SK-N-SH treated with all-trans-retinoic acid at 6 μM for 48 hours (cell line): Measurements from ENCODE around the gene DNAJB2.

Source experiments
- ATAC-seq: fragments of 200-7000 bp; cut with Tn5 transposase; 3 replicates; pipeline ENCODE4 v1.9.1; 2020; ENCODE audit warnings: mild to moderate bottlenecking, moderate library complexity
- ARNTL ChIP-seq: fragments of 450-650 bp; formaldehyde crosslinking; IDR thresholded peaks from 2 replicates; pipeline ENCODE4 v1.5.0; 2020; ENCODE audit warnings: low read depth, mild to moderate bottlenecking, moderate library complexity, borderline replicate concordance
- BACH2 ChIP-seq: fragments of 250-450 bp; sonication (Bioruptor Pico); IDR thresholded peaks from 2 replicates; pipeline ENCODE4 v1.9.0; 2021; ENCODE audit warnings: mild to moderate bottlenecking, borderline replicate concordance
- CSDC2 ChIP-seq: fragments of 250-450 bp; sonication (Bioruptor Pico); IDR thresholded peaks from 2 replicates; pipeline ENCODE4 v1.5.0; 2020; ENCODE audit warnings: mild to moderate bottlenecking, moderate library complexity
- ESRRG ChIP-seq: fragments of 250-450 bp; sonication (Bioruptor Pico); IDR thresholded peaks from 2 replicates; pipeline ENCODE4 v1.6.1; 2021; ENCODE audit warnings: mild to moderate bottlenecking
- GLIS3 ChIP-seq: fragments of 250-450 bp; sonication (Bioruptor Pico); IDR thresholded peaks from 2 replicates; pipeline ENCODE4 v1.5.0; 2020; ENCODE audit warnings: mild to moderate bottlenecking, moderate library complexity
- ISL1 ChIP-seq: fragments of 250-450 bp; sonication (Bioruptor Pico); IDR thresholded peaks from 2 replicates; pipeline ENCODE4 v2.1.2; 2022; ENCODE audit warnings: mild to moderate bottlenecking, moderate library complexity
- OSR1 ChIP-seq: fragments of 250-450 bp; sonication (Bioruptor Pico); IDR thresholded peaks from 2 replicates; pipeline ENCODE4 v1.8.0; 2022; ENCODE audit warnings: moderate library complexity, mild to moderate bottlenecking, inconsistent platforms
- PPARA ChIP-seq: fragments of 250-450 bp; sonication (Bioruptor Pico); IDR thresholded peaks from 2 replicates; pipeline ENCODE4 v1.5.0; 2020; ENCODE audit warnings: mild to moderate bottlenecking, borderline replicate concordance
- RARB ChIP-seq: fragments of 250-450 bp; sonication (Bioruptor Pico); IDR thresholded peaks from 2 replicates; pipeline ENCODE4 v1.8.0; 2021; ENCODE audit warnings: mild to moderate bottlenecking, moderate library complexity
- SNAI2 ChIP-seq: fragments of 250-450 bp; sonication (Bioruptor Pico); IDR thresholded peaks from 2 replicates; pipeline ENCODE4 v1.5.0; 2020; ENCODE audit warnings: mild to moderate bottlenecking, moderate library complexity
- TCF4 ChIP-seq: fragments of 250-450 bp; sonication (Bioruptor Pico); IDR thresholded peaks from 2 replicates; pipeline ENCODE4 v1.8.0; 2021; ENCODE audit warnings: mild to moderate bottlenecking, moderate library complexity, borderline replicate concordance
- TOX ChIP-seq: fragments of 250-450 bp; sonication (Bioruptor Pico); IDR thresholded peaks from 2 replicates; pipeline ENCODE4 v1.8.0; 2021; ENCODE audit warnings: mild to moderate bottlenecking, moderate library complexity, borderline replicate concordance
- ZC3H10 ChIP-seq: fragments of 250-450 bp; sonication (Bioruptor Pico); IDR thresholded peaks from 2 replicates; pipeline ENCODE4 v1.5.1; 2021; ENCODE audit warnings: mild to moderate bottlenecking, moderate library complexity
- ZFP3 ChIP-seq: fragments of 250-450 bp; sonication (Bioruptor Pico); IDR thresholded peaks from 2 replicates; pipeline ENCODE4 v1.5.0; 2020; ENCODE audit warnings: mild to moderate bottlenecking, moderate library complexity
- ZFP30 ChIP-seq: fragments of 450-650 bp; formaldehyde crosslinking; IDR thresholded peaks from 2 replicates; pipeline ENCODE4 v1.5.0; 2022; ENCODE audit warnings: mild to moderate bottlenecking, moderate library complexity
- ZNF565 ChIP-seq: fragments of 450-650 bp; formaldehyde crosslinking; conservative IDR thresholded peaks from 2 replicates; pipeline ENCODE4 v1.5.0; 2020; ENCODE audit warnings: low read depth, mild to moderate bottlenecking, moderate library complexity
- ZNF70 ChIP-seq: fragments of 450-650 bp; formaldehyde crosslinking; IDR thresholded peaks from 2 replicates; pipeline ENCODE4 v1.5.0; 2020; ENCODE audit warnings: mild to moderate bottlenecking, moderate library complexity
- ZNF8 ChIP-seq: fragments of 450-650 bp; formaldehyde crosslinking; IDR thresholded peaks from 2 replicates; pipeline ENCODE4 v1.5.0; 2020; ENCODE audit warnings: mild to moderate bottlenecking, moderate library complexity
- TF ChIP-seq, protein P1 (sequence below): fragments of 250-450 bp; sonication (Bioruptor Pico); IDR thresholded peaks from 2 replicates; pipeline ENCODE4 v1.5.1; 2020; ENCODE audit warnings: low read depth, mild to moderate bottlenecking, moderate library complexity
- TF ChIP-seq, protein P2 (sequence below): fragments of 250-450 bp; sonication (Bioruptor Pico); IDR thresholded peaks from 2 replicates; pipeline ENCODE4 v1.5.1; 2021; ENCODE audit warnings: mild to moderate bottlenecking, moderate library complexity
- TF ChIP-seq, protein P3 (sequence below): fragments of 250-450 bp; sonication (Bioruptor Pico); IDR thresholded peaks from 2 replicates; pipeline ENCODE4 v1.8.0; 2020; ENCODE audit warnings: mild to moderate bottlenecking, moderate library complexity, borderline replicate concordance
- TF ChIP-seq, protein P4 (sequence below): fragments of 250-450 bp; sonication (Bioruptor Pico); IDR thresholded peaks from 2 replicates; pipeline ENCODE4 v1.5.0; 2020; ENCODE audit warnings: mild to moderate bottlenecking, moderate library complexity

The DNAJB2 gene

DNA sequence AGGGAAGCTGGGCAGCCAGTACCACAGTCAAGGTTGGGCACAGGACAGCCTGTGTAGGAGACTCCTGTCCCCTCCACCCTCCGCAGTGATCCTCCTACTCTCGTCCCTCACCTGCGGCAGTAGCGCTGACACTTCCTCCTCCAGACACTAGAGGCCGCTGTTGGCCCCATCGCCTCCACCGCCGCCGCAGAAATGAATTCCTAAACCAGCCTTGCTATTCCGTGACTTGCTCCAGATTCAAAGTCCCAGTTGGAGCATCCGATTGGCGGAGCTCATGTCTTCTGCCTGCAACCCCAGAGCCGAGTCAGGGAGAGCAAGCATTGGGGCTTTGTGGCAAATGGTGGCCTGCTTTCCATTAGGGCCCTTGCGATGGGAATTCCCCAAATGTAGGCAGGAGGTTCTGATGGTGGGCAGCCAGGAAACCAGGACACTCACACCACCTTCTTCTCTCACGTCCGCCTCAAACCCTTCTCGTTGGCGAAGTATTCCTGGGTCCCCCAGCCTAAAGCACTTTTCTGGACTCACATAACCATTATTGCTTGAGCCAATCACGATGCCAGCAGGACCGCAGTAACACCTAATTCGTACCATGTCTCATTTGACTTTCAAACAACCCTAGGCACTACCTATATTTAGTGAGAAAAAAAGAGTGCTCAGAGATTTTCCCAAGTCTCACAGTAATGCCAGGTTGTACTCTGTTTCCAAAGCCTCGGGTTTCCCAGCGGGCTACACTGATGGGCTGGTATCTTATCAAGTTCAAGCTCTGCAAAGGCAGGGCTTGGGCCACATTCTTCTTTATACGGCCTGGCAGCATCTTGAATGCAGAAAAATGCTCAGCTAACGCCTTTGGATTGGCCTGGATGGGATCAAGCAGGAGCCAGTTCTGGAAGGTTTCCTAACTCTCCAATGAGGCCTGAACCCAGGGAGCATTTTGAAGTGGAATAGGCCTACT, 1.2 kb upstream of the DNAJB2 start:
- ATAC-seq: peak; percentile 44
- TF ChIP-seq GLIS3 (CRISPR knock-in tag): no peak

DNA sequence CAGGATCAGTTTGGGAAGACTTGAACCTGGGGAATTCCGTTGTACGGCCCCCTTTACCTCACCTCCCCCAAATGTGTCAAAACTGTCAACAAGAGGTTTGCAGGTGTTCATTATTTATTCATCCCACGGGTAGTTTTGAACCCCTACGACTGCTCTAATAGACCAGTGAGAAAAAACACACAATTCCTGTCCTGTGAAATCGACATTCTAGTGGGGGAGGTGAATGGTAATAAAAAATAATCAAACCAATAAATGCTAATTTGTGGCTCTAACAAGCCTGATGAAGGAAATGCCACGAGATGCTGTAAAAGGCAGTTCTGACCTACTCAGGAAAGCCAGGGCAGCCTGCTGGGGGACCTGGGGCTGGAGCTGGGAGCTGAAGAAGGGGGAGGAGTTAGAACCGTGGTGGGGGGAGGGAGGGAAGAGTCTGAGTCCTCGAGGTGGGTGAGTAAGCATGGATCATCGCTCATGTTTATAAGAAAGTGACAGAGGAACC, 463 bp upstream of the DNAJB2 start:
- ATAC-seq: peak; percentile 62
- TF ChIP-seq, protein P1, sequence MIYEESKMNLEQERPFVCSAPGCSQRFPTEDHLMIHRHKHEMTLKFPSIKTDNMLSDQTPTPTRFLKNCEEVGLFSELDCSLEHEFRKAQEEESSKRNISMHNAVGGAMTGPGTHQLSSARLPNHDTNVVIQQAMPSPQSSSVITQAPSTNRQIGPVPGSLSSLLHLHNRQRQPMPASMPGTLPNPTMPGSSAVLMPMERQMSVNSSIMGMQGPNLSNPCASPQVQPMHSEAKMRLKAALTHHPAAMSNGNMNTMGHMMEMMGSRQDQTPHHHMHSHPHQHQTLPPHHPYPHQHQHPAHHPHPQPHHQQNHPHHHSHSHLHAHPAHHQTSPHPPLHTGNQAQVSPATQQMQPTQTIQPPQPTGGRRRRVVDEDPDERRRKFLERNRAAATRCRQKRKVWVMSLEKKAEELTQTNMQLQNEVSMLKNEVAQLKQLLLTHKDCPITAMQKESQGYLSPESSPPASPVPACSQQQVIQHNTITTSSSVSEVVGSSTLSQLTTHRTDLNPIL (CRISPR knock-in tag): no peak
- TF ChIP-seq ZNF70 (CRISPR knock-in tag): no peak
- TF ChIP-seq ESRRG (CRISPR knock-in tag): no peak
- no peak for TF ChIP-seq ZFP30 (CRISPR knock-in tag)
- no peak for TF ChIP-seq GLIS3 (CRISPR knock-in tag)
- TF ChIP-seq ZFP3: no peak
- no peak for TF ChIP-seq ZC3H10 (CRISPR knock-in tag)
- TF ChIP-seq, protein P2, sequence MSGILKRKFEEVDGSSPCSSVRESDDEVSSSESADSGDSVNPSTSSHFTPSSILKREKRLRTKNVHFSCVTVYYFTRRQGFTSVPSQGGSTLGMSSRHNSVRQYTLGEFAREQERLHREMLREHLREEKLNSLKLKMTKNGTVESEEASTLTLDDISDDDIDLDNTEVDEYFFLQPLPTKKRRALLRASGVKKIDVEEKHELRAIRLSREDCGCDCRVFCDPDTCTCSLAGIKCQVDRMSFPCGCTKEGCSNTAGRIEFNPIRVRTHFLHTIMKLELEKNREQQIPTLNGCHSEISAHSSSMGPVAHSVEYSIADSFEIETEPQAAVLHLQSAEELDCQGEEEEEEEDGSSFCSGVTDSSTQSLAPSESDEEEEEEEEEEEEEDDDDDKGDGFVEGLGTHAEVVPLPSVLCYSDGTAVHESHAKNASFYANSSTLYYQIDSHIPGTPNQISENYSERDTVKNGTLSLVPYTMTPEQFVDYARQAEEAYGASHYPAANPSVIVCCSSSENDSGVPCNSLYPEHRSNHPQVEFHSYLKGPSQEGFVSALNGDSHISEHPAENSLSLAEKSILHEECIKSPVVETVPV (CRISPR knock-in tag): no peak
- TF ChIP-seq ZNF565 (CRISPR knock-in tag): no peak
- TF ChIP-seq SNAI2 (CRISPR knock-in tag): no peak
- no peak for TF ChIP-seq ISL1 (CRISPR knock-in tag)
- TF ChIP-seq PPARA (CRISPR knock-in tag): no peak
- TF ChIP-seq OSR1 (CRISPR knock-in tag): no peak
- no peak for TF ChIP-seq ARNTL (CRISPR knock-in tag)
- no peak for TF ChIP-seq TOX (CRISPR knock-in tag)
- TF ChIP-seq, protein P3, sequence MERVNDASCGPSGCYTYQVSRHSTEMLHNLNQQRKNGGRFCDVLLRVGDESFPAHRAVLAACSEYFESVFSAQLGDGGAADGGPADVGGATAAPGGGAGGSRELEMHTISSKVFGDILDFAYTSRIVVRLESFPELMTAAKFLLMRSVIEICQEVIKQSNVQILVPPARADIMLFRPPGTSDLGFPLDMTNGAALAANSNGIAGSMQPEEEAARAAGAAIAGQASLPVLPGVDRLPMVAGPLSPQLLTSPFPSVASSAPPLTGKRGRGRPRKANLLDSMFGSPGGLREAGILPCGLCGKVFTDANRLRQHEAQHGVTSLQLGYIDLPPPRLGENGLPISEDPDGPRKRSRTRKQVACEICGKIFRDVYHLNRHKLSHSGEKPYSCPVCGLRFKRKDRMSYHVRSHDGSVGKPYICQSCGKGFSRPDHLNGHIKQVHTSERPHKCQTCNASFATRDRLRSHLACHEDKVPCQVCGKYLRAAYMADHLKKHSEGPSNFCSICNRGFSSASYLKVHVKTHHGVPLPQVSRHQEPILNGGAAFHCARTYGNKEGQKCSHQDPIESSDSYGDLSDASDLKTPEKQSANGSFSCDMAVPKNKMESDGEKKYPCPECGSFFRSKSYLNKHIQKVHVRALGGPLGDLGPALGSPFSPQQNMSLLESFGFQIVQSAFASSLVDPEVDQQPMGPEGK: no peak
- no peak for TF ChIP-seq TCF4
- no peak for TF ChIP-seq CSDC2 (CRISPR knock-in tag)
- no peak for TF ChIP-seq ZNF8 (CRISPR knock-in tag)
- TF ChIP-seq RARB (CRISPR knock-in tag): no peak

DNA sequence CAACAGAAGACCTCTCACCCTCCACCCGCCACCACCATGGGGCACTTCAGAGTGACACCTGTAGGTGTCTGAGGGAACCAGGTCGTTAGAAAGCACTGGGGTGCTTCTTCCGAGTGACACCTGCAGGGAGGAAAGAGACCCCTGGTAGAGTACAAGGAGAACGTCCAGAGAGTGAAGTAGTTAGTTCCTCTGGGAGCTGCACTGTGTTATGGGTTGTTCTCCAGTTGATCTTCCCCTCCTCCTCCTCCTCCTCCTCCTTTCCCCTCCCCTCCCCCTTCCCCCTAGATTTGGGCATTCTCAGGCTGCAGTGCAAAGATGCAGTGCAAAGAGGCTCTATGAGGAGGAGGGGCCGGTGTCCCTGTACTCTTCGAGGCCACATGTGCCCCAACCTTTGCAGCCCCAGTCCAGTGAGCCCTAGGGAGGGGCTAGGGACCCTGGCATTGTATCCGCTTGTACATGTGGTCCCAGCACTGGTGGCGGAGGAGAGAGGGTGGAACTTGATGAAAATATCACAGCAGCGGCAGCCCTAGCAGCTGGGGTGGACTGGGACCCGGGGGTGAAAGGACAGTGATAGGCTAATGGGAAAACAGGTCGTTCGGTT, 850 bp downstream of the DNAJB2 start:
- ATAC-seq: no peak
- TF ChIP-seq, protein P2 (CRISPR knock-in tag): no peak
- no peak for TF ChIP-seq CSDC2 (CRISPR knock-in tag)
- TF ChIP-seq OSR1 (CRISPR knock-in tag): no peak
- TF ChIP-seq ZFP30 (CRISPR knock-in tag): no peak
- no peak for TF ChIP-seq ZNF8 (CRISPR knock-in tag)
- TF ChIP-seq, protein P3: no peak
- no peak for TF ChIP-seq ZC3H10 (CRISPR knock-in tag)
- TF ChIP-seq ISL1 (CRISPR knock-in tag): no peak
- TF ChIP-seq ARNTL (CRISPR knock-in tag): no peak
- TF ChIP-seq, protein P1 (CRISPR knock-in tag): no peak
- TF ChIP-seq ZFP3: no peak
- no peak for TF ChIP-seq RARB (CRISPR knock-in tag)
- TF ChIP-seq ESRRG (CRISPR knock-in tag): no peak
- no peak for TF ChIP-seq BACH2
- no peak for TF ChIP-seq GLIS3 (CRISPR knock-in tag)
- TF ChIP-seq, protein P4, sequence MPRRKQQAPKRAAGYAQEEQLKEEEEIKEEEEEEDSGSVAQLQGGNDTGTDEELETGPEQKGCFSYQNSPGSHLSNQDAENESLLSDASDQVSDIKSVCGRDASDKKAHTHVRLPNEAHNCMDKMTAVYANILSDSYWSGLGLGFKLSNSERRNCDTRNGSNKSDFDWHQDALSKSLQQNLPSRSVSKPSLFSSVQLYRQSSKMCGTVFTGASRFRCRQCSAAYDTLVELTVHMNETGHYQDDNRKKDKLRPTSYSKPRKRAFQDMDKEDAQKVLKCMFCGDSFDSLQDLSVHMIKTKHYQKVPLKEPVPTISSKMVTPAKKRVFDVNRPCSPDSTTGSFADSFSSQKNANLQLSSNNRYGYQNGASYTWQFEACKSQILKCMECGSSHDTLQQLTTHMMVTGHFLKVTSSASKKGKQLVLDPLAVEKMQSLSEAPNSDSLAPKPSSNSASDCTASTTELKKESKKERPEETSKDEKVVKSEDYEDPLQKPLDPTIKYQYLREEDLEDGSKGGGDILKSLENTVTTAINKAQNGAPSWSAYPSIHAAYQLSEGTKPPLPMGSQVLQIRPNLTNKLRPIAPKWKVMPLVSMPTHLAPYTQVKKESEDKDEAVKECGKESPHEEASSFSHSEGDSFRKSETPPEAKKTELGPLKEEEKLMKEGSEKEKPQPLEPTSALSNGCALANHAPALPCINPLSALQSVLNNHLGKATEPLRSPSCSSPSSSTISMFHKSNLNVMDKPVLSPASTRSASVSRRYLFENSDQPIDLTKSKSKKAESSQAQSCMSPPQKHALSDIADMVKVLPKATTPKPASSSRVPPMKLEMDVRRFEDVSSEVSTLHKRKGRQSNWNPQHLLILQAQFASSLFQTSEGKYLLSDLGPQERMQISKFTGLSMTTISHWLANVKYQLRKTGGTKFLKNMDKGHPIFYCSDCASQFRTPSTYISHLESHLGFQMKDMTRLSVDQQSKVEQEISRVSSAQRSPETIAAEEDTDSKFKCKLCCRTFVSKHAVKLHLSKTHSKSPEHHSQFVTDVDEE (CRISPR knock-in tag): no peak
